ENCODE results near the gene CABP7. TPM values are rescaled to one million over a fixed set of nuclear protein-coding genes. Genes with fewer than 3 reads are reported as not detected.

Gene CABP7
- total RNA-seq = not detected in 2 replicates

GRCh38 chr22:29719899-29720645, at the start of gene CABP7:
Gene CABP7, plus strand, starts transcription at chr22:29720003. Its CDS starts 422 bp downstream, at chr22:29720425.

GRCh38 chr22:29766632-29767170, 46.9 kb downstream of the CABP7 start, which contains the start of gene ZMAT5:
Gene ZMAT5, minus strand, starts transcription at chr22:29767007. Its CDS starts 18,463 bp downstream, at chr22:29748544.

GRCh38 chr22:29767171-29768051, 47.6 kb downstream of the CABP7 start, which contains the start of gene UQCR10:
Gene UQCR10, plus strand, starts transcription at chr22:29767369. Its CDS starts 30 bp downstream, at chr22:29767399.

Small RNAs within 50 kb of the gene (small RNA-seq; reads per million reads assigned to genes)
- gene AC004882.2 (not detected), gene RF00019 (not detected)

Other genes starting within 250 kb of the CABP7 start
- gene NEFH, start 239.8 kb upstream of the CABP7 start, total RNA-seq = 0.12 and 0.16 TPM in 2 replicates
- gene THOC5, start 166.2 kb upstream of the CABP7 start, total RNA-seq = 44.0 and 49.3 TPM in 2 replicates
- 50.6 and 61.7 TPM in 2 replicates for gene NIPSNAP1, start 138.9 kb upstream of the CABP7 start, total RNA-seq
- gene NF2, start 116.4 kb upstream of the CABP7 start, total RNA-seq = 120 and 124 TPM in 2 replicates
- gene ZMAT5, start 47.0 kb downstream of the CABP7 start, total RNA-seq = 18.2 and 21.7 TPM in 2 replicates
- 35.2 and 41.4 TPM in 2 replicates for gene UQCR10, start 47.4 kb downstream of the CABP7 start, total RNA-seq
- 28.1 and 34.6 TPM in 2 replicates for gene ASCC2, start 118.3 kb downstream of the CABP7 start, total RNA-seq
- gene MTMR3, start 163.2 kb downstream of the CABP7 start, total RNA-seq = 42.1 and 57.1 TPM in 2 replicates

Data from hair follicle dermal papilla cell (primary cell).